Measurements from ENCODE around the gene TRMT61A. TPM values are rescaled to one million over a fixed set of nuclear protein-coding genes. Genes with fewer than 3 reads are reported as not detected.

Gene TRMT61A
- total RNA-seq, 1 donor from 2014 or later: 12.5 TPM

DNA sequence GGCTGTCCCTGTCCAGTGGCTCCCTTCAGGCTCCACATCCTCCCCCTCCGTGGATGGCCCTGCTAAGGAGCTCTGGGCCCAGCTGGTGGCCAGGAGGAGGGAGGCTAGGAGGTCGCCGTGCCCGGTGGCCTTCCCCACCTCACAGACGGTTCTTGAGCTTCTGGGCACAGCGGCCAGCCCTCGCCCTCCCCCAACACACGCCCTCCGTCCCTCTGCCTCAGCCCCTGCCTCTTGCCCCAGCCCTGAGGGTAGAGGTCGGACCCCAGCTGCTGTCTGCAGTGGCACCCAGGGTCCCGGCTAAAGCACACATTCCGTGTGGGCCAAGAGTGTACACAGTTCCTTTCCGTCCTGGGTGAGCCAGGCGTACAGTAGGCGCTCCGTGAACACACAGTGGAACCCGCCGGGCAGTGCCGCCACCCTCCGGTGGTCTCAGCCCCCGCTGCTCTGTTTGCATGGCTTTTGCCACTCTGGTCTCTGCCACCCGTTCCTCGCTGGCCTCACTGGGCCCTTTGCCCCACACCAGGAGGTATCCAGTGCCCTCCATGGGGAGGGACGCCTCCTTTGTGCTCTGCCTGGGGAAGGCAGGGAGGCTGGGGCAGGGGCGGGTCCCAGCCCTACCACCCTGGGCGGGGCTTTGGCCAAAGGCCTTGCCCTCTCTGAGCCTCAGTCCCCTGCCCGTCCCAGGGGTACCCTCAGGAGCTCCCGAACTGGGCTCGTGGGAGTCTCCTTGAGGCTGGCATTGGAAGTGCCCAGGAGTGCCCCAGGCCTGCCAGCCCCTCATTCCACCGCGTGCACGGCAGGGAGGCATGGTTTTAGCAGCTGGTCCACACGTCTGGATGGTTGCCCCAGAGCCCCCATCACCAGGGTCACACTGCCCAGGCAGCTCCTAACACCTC is 13.0 kb downstream of the TRMT61A start:
- Mint-ChIP-seq H3K4me3 (peak overlapping the region; percentile 62), H3K27me3 (ENCODE audit: low read depth) (no peaks in the 10 kb centered on the region), H3K4me1 (peaks cover 19% of the 10 kb centered on the region), H3K9me3 (no peaks in the 10 kb centered on the region), H3K36me3 (ENCODE audit: low read depth) (no peaks in the 10 kb centered on the region), H3K27ac (ENCODE audit: unreplicated experiment) (peak overlapping the region; percentile 97)
- TF ChIP-seq, protein P1, sequence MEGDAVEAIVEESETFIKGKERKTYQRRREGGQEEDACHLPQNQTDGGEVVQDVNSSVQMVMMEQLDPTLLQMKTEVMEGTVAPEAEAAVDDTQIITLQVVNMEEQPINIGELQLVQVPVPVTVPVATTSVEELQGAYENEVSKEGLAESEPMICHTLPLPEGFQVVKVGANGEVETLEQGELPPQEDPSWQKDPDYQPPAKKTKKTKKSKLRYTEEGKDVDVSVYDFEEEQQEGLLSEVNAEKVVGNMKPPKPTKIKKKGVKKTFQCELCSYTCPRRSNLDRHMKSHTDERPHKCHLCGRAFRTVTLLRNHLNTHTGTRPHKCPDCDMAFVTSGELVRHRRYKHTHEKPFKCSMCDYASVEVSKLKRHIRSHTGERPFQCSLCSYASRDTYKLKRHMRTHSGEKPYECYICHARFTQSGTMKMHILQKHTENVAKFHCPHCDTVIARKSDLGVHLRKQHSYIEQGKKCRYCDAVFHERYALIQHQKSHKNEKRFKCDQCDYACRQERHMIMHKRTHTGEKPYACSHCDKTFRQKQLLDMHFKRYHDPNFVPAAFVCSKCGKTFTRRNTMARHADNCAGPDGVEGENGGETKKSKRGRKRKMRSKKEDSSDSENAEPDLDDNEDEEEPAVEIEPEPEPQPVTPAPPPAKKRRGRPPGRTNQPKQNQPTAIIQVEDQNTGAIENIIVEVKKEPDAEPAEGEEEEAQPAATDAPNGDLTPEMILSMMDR (conservative IDR thresholded peaks at IDR 0.05): no peak
- no peak for DNase-seq (ENCODE audit: low read depth, low spot score)

DNA sequence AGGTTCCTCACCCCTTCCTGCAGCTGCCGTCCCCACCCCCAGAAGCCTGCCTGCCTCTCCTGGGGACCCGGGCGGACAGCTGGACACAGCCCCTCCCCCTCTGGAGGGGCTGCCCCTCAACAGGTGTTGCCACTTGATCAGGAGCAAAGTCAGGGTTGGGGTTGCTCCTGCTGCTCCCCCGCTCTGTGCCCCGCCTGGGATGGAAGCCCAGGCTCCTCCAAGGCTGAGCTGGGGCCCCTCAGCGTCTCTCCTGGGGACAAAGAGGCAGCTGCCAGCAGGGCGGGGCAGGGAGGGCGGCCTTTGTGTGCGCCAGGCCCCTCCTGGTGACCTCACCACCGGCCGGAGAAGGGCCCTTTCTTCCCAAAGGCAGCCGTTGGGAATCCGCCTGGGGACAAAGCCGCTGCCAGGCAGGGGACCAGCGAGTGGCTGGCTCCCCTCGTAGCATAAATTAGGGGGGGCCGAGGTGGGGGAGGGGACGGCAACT is 13.7 kb downstream of the TRMT61A start:
- no peaks in the 10 kb centered on the region for H3K27me3 Mint-ChIP-seq (ENCODE audit: low read depth)
- peak overlapping the region; percentile 62 for H3K4me3 Mint-ChIP-seq
- TF ChIP-seq, protein P1 (conservative IDR thresholded peaks at IDR 0.05): no peak
- peaks cover 19% of the 10 kb centered on the region for H3K4me1 Mint-ChIP-seq
- DNase-seq (ENCODE audit: low read depth, low spot score): peak; percentile 83
- H3K9me3 Mint-ChIP-seq: no peaks in the 10 kb centered on the region
- no peaks in the 10 kb centered on the region for H3K36me3 Mint-ChIP-seq (ENCODE audit: low read depth)
- peak overlapping the region; percentile 97 for H3K27ac Mint-ChIP-seq (ENCODE audit: unreplicated experiment)

DNA sequence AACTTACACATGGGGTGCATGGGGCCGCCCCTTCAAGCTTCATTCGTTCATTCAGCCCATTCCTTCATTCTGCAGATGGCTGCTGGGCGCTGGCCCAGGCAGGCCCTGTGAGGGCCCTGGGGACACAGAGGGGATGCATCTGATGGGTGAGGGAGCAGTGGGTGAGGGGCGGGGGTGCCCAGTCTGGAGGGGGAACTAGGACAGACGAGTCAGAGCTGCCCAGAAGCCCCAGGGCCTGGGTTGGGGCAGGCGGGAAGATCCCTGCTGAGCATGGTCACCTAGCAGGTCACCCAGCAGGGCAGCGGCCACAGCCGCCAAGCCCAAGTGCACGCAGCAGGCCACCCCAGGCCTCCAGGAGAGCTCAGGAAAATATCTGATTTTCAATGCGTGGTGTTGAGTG is 14.1 kb downstream of the TRMT61A start:
- Mint-ChIP-seq H3K27me3 (ENCODE audit: low read depth) (no peaks in the 10 kb centered on the region), H3K9me3 (no peaks in the 10 kb centered on the region), H3K27ac (ENCODE audit: unreplicated experiment) (peak overlapping the region; percentile 96), H3K4me3 (peak overlapping the region; percentile 62), H3K4me1 (peaks cover 19% of the 10 kb centered on the region), H3K36me3 (ENCODE audit: low read depth) (no peaks in the 10 kb centered on the region)
- DNase-seq (ENCODE audit: low read depth, low spot score): no peak
- TF ChIP-seq, protein P1 (conservative IDR thresholded peaks at IDR 0.05): no peak

DNA sequence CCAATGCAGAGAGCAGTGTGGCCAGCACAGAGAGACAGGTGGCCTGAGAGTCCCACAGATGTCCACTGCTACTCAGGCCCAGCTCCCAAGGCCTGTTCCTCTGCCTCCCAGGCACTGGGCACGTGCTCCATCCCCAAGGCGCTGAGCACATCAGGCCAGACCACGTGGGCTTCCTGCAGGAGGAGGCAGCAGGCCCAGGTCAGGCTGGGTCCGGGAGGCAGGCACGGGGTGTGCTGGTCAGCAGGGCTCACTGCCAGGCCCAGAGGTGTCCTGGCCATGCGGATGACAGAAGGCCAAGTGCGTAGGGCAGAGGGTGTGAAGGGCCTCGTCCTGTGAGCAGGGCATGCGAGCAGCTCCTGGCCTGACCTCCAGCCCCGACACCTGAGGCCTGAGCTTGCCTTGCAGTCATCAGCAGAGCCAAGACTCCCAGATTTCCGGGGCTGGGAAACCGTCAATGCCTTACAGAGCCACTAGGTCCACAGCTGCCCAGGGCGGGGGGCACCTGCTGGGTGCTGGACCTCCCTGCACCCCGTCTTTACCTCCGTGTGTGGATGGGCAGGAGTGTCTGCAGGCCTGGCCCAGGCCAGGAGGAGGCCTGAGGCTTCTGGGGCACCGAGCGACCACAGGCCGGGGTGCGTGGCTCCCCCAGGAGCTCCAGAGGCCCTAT is 14.9 kb downstream of the TRMT61A start:
- no peak overlapping the region for H3K27ac Mint-ChIP-seq (ENCODE audit: unreplicated experiment)
- no peaks in the 10 kb centered on the region for H3K27me3 Mint-ChIP-seq (ENCODE audit: low read depth)
- no peak overlapping the region for H3K4me3 Mint-ChIP-seq
- peaks cover 19% of the 10 kb centered on the region for H3K4me1 Mint-ChIP-seq
- H3K9me3 Mint-ChIP-seq: no peaks in the 10 kb centered on the region
- no peak for DNase-seq (ENCODE audit: low read depth, low spot score)
- TF ChIP-seq, protein P1 (conservative IDR thresholded peaks at IDR 0.05): no peak
- no peaks in the 10 kb centered on the region for H3K36me3 Mint-ChIP-seq (ENCODE audit: low read depth)

DNA sequence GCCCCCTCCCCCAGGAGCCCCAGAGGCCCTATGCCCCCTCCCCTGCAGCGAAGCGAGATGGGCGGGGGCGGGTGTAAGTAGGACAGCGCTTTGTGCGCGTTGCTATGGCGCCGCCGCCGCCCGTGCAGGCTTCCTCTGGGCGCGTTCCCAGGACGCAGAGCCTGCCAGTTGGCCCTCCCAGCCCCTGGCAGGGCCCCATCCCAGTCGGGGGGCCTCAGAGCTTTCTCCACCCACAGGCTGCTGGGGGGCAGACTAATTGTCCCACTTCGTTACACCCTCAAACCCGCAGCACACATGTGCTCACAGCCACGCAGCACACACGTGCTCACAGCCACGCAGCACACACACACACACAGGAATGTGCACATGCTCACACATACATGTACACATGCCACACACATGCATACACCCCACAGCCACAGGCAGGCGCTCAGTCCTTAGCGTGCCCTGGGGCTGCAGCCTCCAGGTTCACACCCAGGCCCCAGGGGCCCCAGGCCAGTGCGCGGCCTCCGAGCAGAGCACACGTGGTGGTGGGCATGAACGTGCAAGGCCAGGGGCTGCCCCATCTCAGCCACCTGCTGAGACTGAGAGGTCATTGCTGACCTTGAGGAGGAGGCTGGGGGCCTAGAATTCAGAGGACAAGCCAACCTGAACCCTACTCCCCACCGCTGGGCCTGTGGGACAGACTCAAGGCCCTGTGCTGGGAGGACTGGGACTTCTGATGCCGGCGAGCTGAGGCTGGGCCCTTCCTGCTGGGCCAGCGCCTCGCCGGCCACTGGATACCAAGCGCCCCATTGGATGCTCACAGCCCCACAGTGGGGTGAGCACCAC is 15.6 kb downstream of the TRMT61A start:
- H3K9me3 Mint-ChIP-seq: no peaks in the 10 kb centered on the region
- no peaks in the 10 kb centered on the region for H3K36me3 Mint-ChIP-seq (ENCODE audit: low read depth)
- peak overlapping the region; percentile 98 for H3K27ac Mint-ChIP-seq (ENCODE audit: unreplicated experiment)
- DNase-seq (ENCODE audit: low read depth, low spot score): no peak
- H3K27me3 Mint-ChIP-seq (ENCODE audit: low read depth): no peaks in the 10 kb centered on the region
- peaks cover 17% of the 10 kb centered on the region for H3K4me1 Mint-ChIP-seq
- H3K4me3 Mint-ChIP-seq: peak overlapping the region; percentile 67
- TF ChIP-seq, protein P1 (conservative IDR thresholded peaks at IDR 0.05): no peak

All from neural crest cell (in vitro differentiated cells).